ELR (cell line): ENCODE results near the gene CXCR5.

Experiments
- DNase-seq: peaks from one replicate; pipeline ENCODE4 v3.0.0-alpha.2; 2015; ENCODE audit warnings: low read depth

Gene CXCR5

DNA sequence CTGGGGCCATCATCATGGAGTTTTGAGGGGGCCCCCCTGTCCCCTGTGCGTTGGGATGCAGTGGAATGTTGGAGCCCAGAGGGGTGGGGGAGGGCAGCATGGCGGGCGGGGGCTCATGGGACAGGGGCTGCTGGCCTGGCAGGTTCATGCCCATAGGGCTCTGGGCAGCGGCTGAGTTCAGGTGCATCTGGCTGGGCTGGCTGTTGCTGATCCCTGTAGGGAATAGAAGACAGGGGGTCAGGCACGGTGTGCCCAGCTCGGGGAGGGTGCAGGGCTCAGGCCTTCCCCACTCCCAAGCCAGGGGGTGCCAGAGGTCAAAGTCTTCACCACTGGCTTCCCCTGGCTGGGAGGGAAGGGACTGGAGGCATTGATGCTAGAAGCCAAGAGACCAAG is 15.6 kb downstream of the CXCR5 start:
- DNase-seq: no peak

DNA sequence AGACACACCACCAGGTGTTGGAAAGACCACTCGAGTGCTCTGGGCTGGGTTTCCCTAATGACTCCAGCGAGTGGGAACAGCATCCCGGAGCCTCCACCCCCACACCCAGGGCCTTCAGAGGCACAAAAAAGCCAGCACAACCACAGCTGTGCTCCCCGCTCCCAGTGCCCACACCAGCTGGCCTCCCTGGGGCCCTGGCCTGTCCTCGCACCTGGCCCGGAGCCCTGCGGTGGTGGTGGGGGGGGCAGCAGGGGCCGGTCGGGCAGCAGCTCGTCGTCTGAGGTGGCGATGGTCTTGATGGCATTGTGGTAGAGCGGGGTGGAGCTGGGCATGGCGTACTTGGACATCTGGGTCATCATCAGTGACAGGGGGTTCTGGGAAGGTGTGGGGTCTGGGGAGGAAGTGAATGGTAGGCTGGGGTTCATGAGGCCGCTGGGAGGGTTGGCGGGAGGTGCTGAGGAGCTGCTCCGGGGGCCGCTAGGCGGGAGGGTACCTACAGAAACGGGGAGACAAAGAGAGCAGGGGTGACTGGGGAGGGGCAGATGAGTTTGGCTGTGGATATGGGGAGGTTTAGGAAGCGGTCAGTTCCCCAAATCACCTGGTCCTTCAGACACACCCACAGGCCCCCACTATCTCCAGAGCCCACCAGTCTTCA is 16.1 kb downstream of the CXCR5 start:
- DNase-seq: no peak

DNA sequence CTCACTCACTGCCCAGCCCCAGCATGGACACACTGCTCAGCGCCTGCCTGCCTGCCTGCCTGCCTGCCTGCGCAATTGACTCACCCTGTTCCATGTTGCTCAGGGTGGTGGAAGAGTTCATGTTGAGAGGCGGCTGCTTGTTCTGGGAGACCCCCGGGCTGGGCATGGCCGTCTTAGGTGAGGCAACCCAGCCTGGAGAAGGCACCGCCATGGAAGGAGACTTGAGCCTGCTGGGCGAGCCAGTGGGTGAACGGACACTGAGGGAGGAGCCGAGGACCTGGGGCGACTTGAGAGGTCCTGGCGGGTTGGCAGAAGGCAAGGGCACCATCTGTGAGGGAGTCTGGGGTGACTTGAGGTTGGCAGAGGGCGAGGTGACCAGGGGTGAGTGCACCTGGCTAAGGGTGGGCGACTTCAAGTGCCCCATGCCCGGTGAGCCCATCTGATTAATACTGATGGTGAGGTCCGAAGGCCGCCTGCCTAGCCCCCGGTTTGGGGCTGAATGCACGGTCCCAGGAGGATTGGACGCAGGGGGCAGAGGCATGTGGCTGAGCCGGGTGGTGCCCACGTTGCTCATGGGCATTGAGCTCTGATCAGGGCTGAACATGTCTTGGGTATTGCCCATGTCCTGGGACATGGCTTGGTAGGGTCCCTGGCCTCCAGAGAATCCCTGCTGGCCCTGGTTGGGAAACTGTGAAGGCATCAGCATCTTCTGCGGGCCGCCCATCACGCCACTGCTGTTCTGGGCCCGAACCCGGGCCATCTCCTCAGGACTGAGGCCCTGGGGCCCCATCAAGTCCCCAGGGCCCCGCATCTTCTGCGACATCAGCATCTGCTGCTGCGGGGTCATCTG is 17.1 kb downstream of the CXCR5 start:
- no peak for DNase-seq

DNA sequence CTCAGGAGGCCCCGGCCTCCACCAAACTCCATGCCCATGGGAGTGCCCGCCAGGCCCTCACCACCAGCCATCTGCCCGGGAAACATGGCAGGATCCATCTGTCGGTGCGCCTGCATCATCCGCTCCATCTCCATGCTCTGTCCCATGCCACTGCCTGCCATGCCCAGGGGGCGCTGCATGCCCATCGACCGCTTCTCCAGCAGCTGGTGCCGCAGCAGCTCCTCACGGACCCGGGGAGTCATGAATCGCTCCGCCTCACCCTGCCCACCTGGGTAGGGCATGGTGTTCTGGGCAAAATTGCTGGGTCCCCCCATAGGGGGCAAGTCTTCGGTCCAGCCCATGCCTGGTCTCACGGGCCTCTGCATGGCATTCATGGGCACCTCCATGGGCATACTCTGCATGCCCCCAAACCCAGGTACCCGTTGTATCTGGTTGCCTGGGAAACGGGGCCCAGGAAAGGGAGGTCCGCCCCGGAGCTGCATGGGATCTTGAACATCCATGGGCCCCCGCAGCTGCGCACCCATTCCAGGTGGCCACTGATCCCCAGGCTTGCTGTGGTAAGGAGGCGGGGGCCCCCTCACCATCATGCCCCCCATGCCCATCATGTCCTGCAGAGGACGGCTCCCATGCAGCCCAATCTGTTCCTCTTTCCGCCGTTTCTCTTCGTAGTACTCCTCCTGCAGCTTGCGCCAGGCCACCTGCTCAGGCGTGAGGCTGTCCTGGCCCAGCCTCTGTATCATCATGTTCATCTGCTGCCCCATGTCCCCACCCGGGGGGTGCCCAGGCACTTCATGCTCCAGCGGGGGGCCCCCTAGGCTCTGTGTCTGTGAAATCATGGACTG is 18.0 kb downstream of the CXCR5 start:
- DNase-seq: no peak

DNA sequence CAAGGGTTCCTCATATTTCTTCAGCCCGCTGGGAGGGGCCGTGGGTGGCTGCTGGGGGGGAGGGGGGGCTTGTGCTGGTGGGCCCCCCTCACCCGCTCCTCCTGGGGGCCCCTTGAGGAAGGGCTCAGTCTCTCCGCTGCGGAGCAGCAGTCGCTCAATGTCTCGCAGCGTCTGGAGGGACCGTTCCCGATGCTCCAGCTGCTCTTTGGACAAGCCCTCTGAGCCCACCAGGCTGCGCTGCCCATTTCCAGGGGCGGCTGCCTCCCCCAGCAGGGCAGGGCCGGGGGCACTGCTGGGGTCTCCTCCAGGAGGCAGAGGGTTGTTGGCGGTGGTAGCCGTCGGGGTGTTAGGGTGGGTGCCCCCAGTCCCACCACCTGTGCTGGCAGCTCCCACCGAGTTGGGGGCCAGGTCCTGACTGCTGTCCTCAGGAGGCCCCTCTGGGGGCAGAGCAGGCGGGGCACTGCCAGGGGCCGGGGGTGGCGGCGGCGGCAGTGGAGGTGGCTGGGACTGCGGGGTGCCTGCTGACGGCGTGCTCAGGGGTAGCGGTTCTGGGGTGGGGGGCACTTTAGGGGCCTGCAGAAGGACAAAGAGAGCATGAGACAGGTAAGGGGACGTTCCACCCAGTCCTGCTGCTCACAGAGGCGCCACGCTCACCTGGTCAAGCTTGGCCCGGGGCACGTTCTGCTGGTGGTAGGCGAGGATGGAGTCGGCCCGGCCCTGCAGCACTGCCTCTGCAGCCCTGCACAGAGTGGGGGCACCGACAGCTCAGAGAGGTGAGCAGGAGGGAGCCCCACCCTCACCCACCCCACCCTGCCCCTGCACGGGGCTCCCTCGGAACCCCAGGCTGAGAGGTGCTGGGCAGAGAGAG is 18.9 kb downstream of the CXCR5 start:
- no peak for DNase-seq

DNA sequence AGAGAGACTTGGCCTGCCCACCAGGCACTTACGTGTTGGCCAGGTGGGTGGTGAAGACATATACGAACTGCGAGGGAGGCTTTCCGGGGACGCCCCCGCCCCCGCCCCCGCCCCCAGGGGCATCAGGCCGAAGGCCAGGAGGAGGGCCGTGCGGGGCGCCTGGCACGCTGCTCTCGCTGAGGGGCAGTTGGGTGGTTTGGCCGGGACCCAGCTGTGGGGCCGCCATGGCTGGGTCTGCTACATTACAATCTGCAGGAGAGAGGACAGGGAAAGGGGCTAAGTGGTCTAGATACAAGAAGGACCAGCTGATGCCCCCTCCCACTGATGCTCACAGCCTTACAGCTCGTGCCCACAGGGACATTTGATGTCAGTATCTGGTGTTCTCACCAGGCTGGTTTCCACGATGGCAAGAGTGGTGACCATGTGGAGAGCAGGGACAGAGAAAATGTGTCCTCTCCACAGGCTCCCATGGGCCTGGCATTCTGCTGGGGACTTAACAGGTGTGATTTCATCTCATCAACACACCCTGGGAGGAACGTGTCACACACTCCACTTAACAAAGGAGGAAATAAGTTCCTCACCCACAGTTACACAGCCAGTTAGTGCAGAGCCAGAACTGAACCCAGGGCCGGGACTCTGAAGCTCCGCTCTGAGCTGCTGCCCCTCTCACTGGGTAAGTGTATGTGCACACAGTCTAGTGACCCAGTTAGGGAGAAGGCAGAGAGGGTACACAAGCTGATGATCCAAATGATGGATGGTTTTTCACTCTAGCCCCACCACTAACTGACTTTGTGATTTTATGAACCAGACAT is 19.7 kb downstream of the CXCR5 start:
- DNase-seq: no peak

DNA sequence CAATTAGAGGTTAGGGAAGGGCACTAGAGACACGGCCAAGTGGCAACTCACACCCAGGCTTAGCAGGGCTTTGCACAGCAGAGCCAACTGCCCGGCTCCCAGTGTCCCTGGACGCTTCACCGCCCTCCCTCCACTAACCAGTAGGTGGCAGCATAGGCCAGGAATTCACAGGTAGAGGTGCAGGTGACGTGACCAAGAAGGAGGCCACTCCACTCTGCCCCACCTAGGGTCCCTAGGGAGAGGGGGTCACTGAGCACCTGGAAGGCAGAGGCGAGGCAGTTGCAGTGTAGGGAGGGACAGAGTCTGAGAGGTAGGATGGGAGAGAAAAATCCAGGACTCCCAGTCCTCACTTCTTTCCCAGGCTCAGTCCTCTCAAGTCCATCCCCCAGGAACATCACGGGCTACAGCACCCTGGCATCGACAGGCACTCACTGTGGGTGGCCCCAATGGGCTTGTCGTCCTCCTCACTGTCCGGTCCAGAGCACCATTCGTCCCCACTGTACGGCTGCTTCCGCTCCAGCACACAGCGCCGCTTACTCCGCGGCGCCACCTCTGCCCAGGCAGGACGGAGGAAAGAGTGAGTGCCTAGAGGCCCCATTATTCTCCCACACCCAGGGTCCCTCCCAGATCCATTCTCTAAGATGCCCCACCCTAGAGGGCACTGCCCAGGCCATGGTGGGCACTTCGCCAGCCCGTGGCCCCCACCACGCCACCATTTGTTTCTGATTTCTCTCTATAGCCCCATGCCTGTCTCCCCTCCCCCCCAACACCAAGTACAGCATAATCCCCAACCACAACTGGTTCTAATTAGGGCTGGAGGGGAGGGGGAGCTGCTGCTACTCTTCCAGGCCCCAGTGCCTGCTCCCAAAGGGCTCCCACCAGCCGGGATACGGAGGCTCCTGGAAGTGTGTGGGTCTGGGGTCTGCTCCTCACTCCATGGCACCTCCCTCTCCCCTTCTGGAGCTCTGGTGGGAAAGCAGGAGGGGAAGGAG is 23.7 kb downstream of the CXCR5 start:
- DNase-seq: peak; percentile 77

DNA sequence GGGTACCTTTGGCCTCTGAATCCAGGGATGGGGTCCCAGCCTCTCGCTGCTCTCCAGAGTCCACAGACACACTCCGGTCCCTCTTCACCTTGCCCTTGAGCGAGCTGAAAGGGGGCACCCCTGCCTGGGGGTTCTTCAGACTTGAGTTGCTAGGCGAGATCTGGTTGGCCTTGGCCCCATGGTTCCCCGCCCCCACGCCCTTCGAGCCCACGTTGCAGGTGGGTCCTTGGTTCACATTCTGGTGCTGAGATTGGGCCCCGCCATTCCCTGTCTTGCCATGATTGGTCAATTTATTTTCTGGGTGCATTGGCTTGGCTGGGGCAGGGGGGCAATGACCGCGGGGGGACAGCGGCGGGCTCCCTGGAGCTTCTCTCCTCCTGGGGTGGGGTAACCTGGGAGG is 24.6 kb downstream of the CXCR5 start:
- DNase-seq: no peak

DNA sequence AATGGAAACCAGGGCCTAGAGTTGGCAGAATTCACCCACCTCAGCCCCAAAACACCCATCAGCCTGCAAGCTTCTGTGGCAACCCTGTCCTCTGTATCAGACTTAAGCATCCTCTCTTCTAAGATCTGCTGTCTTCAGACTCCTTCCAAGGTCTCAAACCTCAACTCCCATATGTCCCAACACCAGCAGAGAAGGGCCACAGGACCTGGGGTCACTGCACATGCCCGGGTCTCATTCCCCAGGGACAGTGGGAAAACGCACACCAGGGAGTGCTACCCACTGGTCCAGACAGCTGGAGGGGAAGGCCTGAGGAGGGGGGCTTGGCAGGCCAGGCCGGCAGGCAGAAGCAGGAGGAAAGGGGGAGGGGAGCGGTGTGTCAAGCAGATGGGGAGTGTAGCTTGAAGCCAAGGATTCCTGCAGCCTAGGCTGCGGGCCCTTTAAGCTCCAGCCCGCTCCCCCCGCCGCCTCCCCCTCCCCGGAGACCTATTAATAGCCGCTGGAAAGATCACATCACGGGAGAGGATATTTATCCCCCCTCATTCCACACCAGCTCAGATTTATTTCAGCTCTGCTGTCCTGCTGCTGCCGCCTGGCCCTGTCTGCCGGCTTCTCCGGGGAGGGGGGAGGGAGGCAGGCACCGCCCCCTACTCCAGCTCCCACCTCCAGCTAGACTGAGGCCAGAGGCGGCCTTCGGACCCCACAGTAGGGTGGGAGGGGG is 25.4 kb downstream of the CXCR5 start:
- DNase-seq: peak; percentile 69

DNA sequence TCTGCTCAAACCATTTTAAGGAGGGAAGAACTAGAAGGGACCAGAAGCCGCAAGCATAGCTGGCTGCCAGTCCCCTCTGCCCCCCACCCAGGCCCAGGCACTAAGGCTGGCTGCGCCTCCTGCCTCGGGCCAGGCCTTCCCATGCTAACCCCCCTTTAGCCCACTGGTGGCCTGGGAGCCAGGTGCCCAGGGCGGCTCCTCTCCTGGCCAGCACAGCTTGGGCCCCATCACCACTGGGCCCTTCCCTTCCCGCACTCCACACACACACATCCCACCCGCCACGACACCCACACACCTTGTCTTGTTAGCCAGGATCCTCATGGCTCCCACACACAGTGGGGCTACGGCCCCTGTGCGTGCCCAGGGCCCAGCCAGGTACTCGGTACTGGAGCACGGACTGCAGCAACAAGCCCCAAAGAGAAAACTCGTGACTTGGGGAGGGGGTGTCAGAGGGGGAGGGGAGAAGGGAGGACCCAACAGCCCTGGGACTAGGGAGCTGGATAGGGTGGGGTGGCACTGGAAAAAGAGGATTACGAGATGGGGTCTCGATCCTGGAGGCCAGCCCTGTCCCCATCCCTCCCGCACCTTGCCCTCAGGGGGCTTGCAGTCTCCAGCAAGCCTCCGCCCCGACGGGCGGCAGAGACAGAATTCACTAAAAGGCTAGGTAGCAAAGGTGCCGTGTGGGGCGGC is 26.1 kb downstream of the CXCR5 start:
- peak; percentile 21 for DNase-seq

DNA sequence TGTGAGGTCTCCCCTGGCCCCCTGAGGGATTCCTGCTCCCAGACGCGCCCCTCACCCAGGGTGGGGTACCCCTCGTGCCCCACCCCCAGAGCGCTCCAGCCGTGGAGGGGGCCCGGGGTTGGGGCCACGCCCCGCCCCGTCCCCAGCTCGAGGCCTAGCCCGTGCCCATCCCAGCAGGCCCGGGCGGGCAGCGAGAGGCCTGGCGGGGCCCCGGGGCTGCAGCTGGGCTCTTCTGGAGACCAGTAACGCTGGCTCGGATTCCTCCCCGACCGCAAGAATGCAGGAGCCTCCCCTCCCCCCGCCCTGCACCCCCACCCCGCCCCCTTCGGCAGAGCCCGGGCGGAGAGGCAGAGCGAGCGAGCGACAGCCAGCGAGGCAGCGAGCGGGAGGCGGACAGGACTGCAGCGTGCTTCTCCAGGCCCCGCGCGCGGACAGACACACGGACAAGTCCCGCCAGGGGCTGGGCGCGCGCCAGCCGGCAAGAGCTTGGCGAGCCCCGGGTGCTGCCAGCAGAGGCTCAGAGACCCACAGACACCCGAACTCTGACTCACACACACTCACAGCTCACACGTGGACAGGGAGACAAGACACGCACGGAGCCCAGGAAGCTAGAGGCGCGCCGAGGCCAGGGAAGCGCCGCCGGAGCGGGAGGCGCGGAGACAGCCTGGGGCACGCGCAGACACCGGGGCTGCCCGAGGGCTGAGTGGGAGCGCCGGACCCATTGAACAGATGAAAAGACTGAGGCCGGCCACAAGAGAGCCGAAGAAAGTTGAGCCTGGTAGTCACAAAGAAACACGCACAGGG is 26.8 kb downstream of the CXCR5 start:
- peak; percentile 92 for DNase-seq

DNA sequence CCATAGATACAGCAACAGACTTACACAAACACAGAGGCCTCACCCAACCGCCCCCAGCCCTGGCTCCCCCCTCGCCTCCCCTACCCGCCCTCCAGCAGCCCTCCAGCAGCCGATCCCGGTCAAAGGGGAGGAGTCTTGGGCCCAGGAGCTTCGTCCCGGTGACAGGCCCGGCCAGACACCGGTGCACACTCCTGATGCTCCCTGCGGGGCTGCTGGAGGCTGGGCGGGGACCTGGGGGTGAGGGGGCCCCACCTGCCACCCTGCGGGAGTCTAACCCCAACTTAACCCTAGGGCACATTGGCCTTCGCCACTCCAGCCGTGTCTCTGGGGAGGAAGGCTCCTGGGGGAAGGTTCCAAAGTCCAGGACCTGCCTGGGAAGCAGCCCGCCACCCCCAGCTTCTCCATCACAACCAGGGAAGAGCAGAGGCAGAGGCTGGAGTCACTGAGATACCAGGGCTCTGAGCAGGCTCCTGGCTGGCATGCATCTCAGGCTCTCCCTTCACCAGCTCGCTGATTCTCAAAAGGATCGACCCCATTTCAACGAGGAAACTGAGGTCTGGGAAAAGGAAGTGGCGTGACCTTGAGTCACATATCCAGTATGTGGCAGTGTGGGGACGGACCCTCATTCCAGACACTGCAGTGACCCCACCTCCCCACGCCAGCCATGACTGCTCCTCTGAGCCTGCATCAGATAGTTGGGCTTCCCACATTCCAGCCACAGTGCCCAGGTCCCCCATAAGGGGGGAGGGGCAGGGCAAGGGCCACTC is 27.6 kb downstream of the CXCR5 start:
- peak; percentile 78 for DNase-seq

DNA sequence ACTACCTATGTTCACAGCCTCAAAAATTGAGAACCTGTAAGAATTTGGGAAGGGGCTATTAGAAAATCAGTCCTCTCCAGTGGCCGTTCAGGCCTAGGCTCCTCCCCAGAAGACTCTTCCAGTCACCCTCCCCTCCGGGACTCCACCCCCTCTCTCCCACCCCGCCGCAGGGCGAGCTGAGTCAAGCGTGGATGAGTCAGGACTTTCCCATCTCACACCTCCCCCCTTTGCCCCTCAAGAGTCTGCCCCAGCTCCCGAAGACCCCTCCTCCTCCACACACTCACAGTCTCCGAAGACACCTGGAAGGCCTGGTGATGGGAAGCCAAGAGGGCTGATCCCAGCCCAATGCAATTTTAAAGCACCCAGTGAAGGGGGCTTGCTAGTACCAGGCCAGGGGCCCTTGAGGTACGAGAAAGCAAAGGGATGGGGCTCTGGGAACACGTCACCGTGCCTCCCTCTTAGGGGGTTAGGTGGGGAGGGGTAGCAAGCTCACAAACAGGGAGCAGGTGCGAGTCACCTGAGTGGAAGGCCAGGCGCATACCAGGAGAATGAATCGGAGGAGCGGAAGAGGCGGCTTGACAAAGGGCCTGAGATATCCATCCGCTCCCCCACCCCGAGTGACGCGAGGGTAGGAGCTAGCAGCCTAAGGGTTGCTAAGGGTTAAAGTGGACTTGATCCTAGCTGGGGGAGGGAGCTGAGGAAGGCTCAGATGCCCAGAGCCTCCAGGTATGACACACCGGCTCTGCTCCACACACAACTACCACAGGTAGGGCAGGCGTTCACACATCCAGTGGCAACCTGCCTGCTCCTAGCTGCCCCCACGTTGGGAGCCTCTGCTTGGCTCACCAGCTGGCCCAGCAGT is 28.4 kb downstream of the CXCR5 start:
- DNase-seq: peak; percentile 97

DNA sequence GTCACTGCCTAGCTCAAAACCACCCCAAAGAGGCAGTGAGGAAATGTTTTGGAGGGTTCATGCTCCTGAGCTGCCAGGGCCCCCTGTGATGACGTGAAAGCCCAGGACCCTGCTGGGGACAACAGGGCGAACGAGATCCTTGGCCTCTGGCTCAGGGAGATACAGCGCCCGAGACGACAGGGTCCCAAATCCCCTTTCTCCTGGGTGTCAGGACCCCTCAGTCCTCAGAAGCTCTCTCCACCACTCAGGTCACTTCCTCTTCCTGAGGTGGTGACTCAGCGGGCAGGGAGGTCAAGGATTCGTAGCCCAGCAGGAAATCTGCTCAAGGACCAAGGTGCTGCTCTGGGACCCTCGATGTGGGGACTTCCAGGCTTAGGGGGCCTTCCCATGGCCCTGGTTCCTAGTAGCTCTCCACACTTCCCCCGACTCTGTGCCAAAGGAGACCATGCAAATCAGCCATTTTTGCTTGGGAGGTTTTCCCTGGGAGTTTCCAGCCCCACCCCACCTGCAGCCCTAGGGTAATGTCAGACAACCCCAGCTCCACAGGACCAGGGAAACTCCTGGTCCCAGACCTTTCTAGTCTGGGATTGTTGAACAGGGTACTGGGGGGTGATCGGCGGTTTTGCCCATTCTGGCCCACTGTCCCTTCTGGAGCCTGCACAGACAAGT is 29.2 kb downstream of the CXCR5 start:
- DNase-seq: peak; percentile 76
